Measurements from ENCODE around the gene SNRNP40.

SNRNP40 gene

GRCh38 chr1:31222176-31222575 lies 74.4 kb downstream of the SNRNP40 start:
- no peak for DNase-seq (ENCODE audit: low read depth)
- no peak overlapping the region for H3K4me3 ChIP-seq (ENCODE audit: low read length)
- TF ChIP-seq CTCF (conservative IDR thresholded peaks at IDR 0.05; ENCODE audit: low read length), result no peak

GRCh38 chr1:31221072-31221471 lies 75.5 kb downstream of the SNRNP40 start:
- DNase-seq (ENCODE audit: low read depth), result no peak
- TF ChIP-seq CTCF (conservative IDR thresholded peaks at IDR 0.05; ENCODE audit: low read length), result no peak
- no peak overlapping the region for H3K4me3 ChIP-seq (ENCODE audit: low read length)

- DNase-seq (ENCODE audit: low read depth), result no peak
- TF ChIP-seq CTCF (conservative IDR thresholded peaks at IDR 0.05; ENCODE audit: low read length), result no peak
- no peak overlapping the region for H3K4me3 ChIP-seq (ENCODE audit: low read length)
Observed at GRCh38 chr1:31219489-31219888, 77.1 kb downstream of the SNRNP40 start.

GRCh38 chr1:31218705-31219104 lies 77.9 kb downstream of the SNRNP40 start:
- no peak overlapping the region for H3K4me3 ChIP-seq (ENCODE audit: low read length)
- DNase-seq (ENCODE audit: low read depth), result no peak
- no peak for TF ChIP-seq CTCF (conservative IDR thresholded peaks at IDR 0.05; ENCODE audit: low read length)

DNA sequence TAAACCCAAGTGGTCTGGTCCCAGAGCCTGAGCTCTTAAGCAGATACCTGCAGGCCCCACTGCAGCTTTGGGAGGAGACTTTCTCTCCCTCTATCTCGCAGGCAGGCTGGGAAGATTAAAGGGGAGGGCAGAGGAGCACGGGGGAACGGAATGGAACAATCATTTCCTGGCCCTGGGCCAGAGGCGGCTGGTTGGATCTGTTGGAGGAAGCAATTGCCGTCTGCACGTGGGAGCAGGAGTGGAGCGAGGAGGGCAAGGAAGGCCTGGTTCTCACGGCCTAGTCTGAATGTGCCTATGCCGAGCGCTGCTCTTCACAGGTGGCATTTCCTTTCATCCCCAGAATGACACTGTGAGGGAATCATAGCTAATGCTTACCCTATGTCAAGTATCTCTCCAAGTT lies 80.6 kb downstream of the SNRNP40 start:
- no peak overlapping the region for H3K4me3 ChIP-seq (ENCODE audit: low read length)
- TF ChIP-seq CTCF (conservative IDR thresholded peaks at IDR 0.05; ENCODE audit: low read length), result no peak
- DNase-seq (ENCODE audit: low read depth), result peak; percentile 22

DNA sequence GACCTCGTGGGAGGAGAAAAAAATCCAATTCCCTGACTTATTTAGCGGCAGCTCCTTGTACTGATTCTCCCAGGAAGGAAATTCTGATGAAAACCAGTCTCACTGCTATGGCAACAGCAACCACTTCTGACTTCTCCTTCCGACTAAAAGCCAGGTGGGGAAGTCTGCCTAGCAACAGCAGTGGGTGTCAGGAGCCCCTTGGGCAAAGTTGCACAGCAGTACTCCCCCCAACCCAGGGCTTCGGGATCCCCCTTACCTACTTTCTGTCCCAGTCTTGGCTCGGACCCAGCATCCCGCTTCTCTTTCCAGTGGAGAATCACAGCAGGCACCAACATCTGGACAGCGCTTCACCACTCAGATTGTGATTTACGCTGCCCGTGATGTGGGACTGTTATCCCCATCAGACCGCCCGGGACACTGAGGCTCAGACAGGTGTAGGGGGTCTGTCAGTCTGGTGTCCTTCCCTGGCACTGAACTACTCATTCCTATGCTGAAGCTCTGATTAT lies 81.5 kb downstream of the SNRNP40 start:
- TF ChIP-seq CTCF (conservative IDR thresholded peaks at IDR 0.05; ENCODE audit: low read length), result no peak
- no peak overlapping the region for H3K4me3 ChIP-seq (ENCODE audit: low read length)
- no peak for DNase-seq (ENCODE audit: low read depth)

- TF ChIP-seq CTCF (conservative IDR thresholded peaks at IDR 0.05; ENCODE audit: low read length), result no peak
- no peak overlapping the region for H3K4me3 ChIP-seq (ENCODE audit: low read length)
- no peak for DNase-seq (ENCODE audit: low read depth)
Observed at GRCh38 chr1:31214316-31215064, 82.1 kb downstream of the SNRNP40 start.

Data from AG10803 (cell line).